Measurements from ENCODE around the gene LMO7. TPM values are rescaled to one million over a fixed set of nuclear protein-coding genes. Genes with fewer than 3 reads are reported as not detected.

LMO7 gene
- total and polyA plus RNA-seq, 2 donors from 2014 or later = 44.0 to 138 TPM

- DNase-seq (no peak), FAIRE-seq (no peak)
- H3K4me1 ChIP-seq (ENCODE audit: control insufficient read depth in 2 of 3, insufficient read depth in 2 of 3, low read depth in 1 of 3, low read length in 3 of 3) = no peaks in the 10 kb centered on the region
- no peaks in the 10 kb centered on the region for H3K27me3 ChIP-seq (ENCODE audit: control insufficient read depth, insufficient read depth, low read length)
- TF ChIP-seq CTCF (IDR thresholded peaks at IDR 0.05; ENCODE audit: borderline replicate concordance, extremely low read depth, insufficient read depth) = no peak
- no peak overlapping the region for H3K4me3 ChIP-seq (ENCODE audit: low read length in 3 of 3)
- H3K27ac ChIP-seq (ENCODE audit: low read depth in 2 of 2, low read length in 2 of 2) = no peak overlapping the region
- no peaks in the 10 kb centered on the region for H3K36me3 ChIP-seq (ENCODE audit: control insufficient read depth in 2 of 3, insufficient read depth in 3 of 3, low read length in 3 of 3)
- H3K9ac ChIP-seq (ENCODE audit: low read length in 3 of 3) = no peak overlapping the region
- H3K9me3 ChIP-seq (ENCODE audit: control insufficient read depth in 2 of 3, insufficient read depth in 1 of 3, low read length in 3 of 3) = no peaks in the 10 kb centered on the region
- intact Hi-C loops (cut with DNase I) = no loop called here
These were observed 270.9 kb downstream of the LMO7 start for GRCh38 chr13:75907044-75907443.

- FAIRE-seq (no peak), DNase-seq (peak in 4 of 5 donors; percentile 21 to 37 (median 31))
- Histone ChIP-seq H3K27ac (ENCODE audit: low read depth in 2 of 2, low read length in 2 of 2) (no peak overlapping the region), H3K9ac (ENCODE audit: low read length in 3 of 3) (no peak overlapping the region), H3K4me3 (ENCODE audit: low read length in 3 of 3) (no peak overlapping the region), H3K36me3 (ENCODE audit: control insufficient read depth in 2 of 3, insufficient read depth in 3 of 3, low read length in 3 of 3) (no peaks in the 10 kb centered on the region), H3K27me3 (ENCODE audit: control insufficient read depth, insufficient read depth, low read length) (no peaks in the 10 kb centered on the region), H3K4me1 (ENCODE audit: control insufficient read depth in 2 of 3, insufficient read depth in 2 of 3, low read depth in 1 of 3, low read length in 3 of 3) (no peaks in the 10 kb centered on the region), H3K9me3 (ENCODE audit: control insufficient read depth in 2 of 3, insufficient read depth in 1 of 3, low read length in 3 of 3) (no peaks in the 10 kb centered on the region)
- no peak for TF ChIP-seq CTCF (IDR thresholded peaks at IDR 0.05; ENCODE audit: borderline replicate concordance, extremely low read depth, insufficient read depth)
- intact Hi-C loops (cut with DNase I) = no loop called here
These were observed 272.0 kb downstream of the LMO7 start for GRCh38 chr13:75908141-75908540.

Other genes starting within 250 kb of the LMO7 start
- gene TBC1D4, start 154.2 kb upstream of the LMO7 start, total RNA-seq = 51.8 TPM
- 14.7 TPM for gene TBC1D4, start 154.2 kb upstream of the LMO7 start, polyA plus RNA-seq (ENCODE audit: insufficient read depth, low read depth, low replicate concordance)
- gene COMMD6, start 98.5 kb upstream of the LMO7 start, total RNA-seq = 148 TPM
- 438 TPM for gene COMMD6, start 98.5 kb upstream of the LMO7 start, polyA plus RNA-seq (ENCODE audit: insufficient read depth, low read depth, low replicate concordance)
- 26.0 TPM for gene UCHL3, start 86.5 kb upstream of the LMO7 start, total RNA-seq
- gene UCHL3, start 86.5 kb upstream of the LMO7 start, polyA plus RNA-seq (ENCODE audit: insufficient read depth, low read depth, low replicate concordance) = 65.0 TPM